Stimulated activated CD4-positive, alpha-beta T cell treated with anti-CD3 and anti-CD28 coated beads, Interleukin-4, amount 100 ng/mL, for 48 hours (primary cell): Measurements from ENCODE around the gene SHB.
"Not testable (repeated sequence)": the region's sequence is repeated elsewhere in the genome, so short reads cannot be mapped to it uniquely, and the experiment has no call there.

Experiments used
- DNase-seq, 2 donors: peaks; one replicate each; pipeline ENCODE4 v3.0.0-alpha.2; 2020; ENCODE audit warnings: low read depth in 2 of 2

SHB gene

GRCh38 chr9:37902796-37903646, 166.0 kb downstream of the SHB start:
- DNase-seq = no peak

DNA sequence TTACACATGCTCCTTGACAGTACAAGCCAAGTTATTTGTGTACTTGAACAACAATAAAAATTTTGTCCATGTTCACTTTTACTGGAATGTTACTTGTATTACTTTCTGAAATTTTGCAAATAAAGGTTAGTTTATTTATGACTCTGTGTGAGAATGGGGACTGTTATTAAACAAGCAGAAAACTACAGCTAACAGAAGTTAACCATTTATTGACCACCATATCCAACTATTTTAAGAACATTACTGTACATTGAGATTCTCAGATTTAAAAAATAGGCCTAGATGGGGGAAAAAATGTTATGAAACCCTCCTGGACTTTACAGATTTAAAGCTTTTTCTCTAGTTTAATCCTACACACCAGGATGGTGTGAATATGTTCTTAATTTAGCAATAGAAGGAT, 166.9 kb downstream of the SHB start:
- DNase-seq = no peak

- DNase-seq = no peak
These were observed 170.0 kb downstream of the SHB start for GRCh38 chr9:37899041-37899440.

DNA sequence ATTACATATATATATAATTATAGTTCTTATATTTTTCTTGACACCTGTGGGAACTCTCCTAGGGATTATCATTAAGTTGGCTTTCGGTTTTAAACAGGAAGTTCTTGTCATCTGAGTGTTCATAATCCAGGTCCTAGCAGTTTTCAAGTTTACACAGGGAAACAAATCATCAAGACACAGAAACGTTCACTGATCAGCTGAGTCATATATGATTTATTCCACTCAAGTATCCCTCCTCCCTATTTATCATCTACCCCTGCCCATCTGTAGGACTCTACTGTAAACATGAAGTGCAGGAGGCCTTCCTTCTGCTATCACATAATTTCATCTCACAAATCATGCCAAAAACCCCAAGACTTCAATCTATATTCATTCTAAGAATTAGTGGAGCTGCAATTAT, 171.4 kb downstream of the SHB start:
- DNase-seq = no peak

DNA sequence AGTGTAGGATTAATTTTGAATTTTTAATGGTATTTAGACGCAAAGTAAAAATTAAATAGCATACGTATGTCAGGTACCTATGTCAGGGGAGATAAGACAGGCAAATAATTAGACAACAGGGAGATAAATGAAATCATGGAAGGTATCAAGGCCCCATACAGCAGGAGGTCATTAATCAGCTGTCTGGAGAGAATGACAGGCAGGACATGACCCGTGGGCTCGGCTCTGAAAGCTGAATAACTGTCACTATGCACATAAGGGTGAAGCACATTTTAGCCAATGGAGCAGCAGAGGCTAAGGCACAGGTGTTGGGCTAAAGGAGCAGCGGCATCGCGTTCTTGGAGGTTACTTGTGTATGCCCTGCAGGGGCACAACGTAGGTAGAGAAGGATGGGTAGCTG, 177.0 kb downstream of the SHB start:
- DNase-seq = no peak

DNA sequence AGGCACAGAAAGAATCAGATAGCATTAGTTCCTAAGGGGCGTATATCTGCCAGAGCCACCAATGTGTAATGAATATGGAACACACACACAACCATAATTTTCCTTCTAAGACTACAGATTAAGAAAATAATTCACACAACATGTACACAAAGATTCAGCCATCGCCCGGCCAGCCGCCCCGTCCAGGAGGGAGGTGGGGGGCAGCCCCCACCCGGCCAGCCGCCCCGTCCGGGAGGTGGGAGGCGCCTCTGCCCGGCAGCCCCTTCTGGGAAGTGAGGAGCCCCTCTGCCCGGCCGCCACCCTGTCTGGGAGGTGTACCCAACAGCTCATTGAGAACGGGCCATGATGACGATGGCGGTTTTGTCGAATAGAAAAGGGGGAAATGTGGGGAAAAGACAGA, 178.0 kb downstream of the SHB start:
- DNase-seq = not testable (repeated sequence)

GRCh38 chr9:37889536-37889935, 179.5 kb downstream of the SHB start:
- no peak for DNase-seq

DNA sequence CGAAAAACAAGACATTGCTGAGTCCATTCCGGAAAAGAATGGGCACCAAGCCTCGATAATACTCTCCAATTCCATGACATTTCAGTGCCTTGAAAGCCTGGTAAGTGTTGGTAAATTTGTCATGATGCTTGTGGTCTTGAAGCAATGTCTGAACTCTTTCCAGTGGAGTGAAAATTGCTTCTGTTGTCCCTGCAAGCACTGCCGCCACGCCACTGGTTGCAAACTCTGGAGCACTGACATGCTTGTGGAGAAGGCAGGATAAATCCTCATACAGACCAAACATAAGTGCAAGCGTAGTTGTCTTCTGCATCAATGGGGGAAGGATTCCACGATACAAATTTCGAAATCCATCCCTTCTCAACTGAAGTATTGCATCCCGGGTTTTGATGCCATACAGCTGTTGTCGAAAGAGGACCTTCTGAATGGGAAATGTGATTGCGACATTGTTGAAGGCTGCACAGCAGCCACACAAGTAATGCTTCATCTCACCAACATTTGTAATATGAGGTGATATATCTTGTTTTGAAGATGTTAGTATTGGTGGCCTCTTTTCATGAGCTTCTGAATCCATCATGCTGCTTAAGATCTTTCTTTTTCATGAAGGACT, 180.9 kb downstream of the SHB start:
- DNase-seq = not testable (repeated sequence)

DNA sequence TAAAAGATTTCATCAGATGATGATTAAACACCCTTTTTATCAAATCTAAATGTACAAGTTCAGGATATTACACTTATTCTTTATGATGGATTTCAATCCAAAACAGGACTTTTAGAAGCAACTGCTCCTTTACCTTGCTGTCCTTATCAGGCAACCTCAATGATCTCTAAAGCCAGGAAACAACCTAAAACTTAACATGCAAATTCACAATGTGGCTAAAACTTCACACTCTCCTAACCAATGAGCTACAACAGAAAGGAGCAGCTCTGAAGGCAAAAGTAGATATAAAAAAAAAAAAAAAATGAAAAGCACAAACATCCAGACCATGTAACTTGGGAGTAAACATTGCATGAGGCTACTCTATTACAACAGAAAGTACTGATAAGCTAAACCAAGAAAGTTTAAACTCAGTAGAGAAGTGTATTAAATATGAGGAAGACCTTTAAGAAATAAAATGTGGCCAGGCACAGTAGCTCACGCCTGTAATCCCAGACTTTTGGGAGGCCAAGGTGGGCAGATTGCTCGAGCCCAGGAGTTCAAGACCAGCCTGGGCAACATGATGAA, 188.0 kb downstream of the SHB start:
- no peak for DNase-seq

GRCh38 chr9:37876376-37876775, 192.7 kb downstream of the SHB start:
- no peak for DNase-seq

GRCh38 chr9:37873955-37874354, 195.1 kb downstream of the SHB start:
- no peak for DNase-seq

GRCh38 chr9:37870799-37871176, 198.2 kb downstream of the SHB start:
- DNase-seq = no peak

- DNase-seq = no peak
These were observed 198.8 kb downstream of the SHB start for GRCh38 chr9:37870081-37870798.
